ENCODE data around the gene ZNF275.

DNA sequence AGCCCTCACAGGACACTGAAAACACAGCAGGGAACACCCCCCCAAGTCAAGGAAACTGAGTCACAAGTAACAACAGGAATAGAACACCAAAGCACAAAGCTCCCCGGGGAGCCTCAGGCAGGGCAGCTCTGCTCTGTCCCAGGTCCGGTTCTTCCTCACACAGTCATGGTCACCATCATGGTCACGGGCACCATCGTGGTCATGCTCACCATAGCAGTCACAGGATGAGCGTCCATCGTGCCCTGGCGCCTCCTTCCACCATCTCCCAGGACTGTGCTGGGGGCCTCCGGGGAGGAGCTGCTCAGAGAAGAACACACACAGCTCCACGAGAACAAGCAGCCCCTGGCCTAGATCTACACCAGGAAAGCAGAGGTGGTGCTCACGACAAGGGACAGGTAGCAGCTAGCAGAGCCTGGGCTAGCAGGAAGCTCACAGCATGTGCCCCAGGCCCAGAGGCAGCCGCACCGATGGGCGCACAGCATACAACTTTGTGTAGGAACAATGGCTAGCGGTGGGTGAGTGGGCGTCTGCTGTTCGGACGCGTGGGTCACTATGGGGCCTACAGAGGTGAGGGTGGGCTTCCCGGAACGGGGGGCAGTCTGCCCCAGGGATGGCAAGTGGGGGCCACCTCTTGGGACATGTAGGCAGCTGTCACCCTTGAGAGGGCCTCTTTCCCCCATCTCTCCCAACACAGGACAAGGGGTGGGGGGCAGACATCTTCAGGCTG is 15.8 kb upstream of the ZNF275 start:
- TF ChIP-seq, protein P1, sequence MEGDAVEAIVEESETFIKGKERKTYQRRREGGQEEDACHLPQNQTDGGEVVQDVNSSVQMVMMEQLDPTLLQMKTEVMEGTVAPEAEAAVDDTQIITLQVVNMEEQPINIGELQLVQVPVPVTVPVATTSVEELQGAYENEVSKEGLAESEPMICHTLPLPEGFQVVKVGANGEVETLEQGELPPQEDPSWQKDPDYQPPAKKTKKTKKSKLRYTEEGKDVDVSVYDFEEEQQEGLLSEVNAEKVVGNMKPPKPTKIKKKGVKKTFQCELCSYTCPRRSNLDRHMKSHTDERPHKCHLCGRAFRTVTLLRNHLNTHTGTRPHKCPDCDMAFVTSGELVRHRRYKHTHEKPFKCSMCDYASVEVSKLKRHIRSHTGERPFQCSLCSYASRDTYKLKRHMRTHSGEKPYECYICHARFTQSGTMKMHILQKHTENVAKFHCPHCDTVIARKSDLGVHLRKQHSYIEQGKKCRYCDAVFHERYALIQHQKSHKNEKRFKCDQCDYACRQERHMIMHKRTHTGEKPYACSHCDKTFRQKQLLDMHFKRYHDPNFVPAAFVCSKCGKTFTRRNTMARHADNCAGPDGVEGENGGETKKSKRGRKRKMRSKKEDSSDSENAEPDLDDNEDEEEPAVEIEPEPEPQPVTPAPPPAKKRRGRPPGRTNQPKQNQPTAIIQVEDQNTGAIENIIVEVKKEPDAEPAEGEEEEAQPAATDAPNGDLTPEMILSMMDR (IDR thresholded peaks at IDR 0.05; ENCODE audit: poor library complexity), result no peak
- TF ChIP-seq EZH2phosphoT487 (IDR thresholded peaks at IDR 0.05; ENCODE audit: low read depth, severe bottlenecking, unreplicated experiment), result no peak

Measured in hepatocyte (in vitro differentiated cells).